SK-N-SH treated with all-trans-retinoic acid at 6 μM for 48 hours (cell line): ENCODE results near the gene RITA1.

Source experiments
- ATAC-seq: fragments of 200-7000 bp; cut with Tn5 transposase; 3 replicates; pipeline ENCODE4 v1.9.1; 2020; ENCODE audit warnings: mild to moderate bottlenecking, moderate library complexity
- ARNTL ChIP-seq: fragments of 450-650 bp; formaldehyde crosslinking; IDR thresholded peaks from 2 replicates; pipeline ENCODE4 v1.5.0; 2020; ENCODE audit warnings: low read depth, mild to moderate bottlenecking, moderate library complexity, borderline replicate concordance
- BACH2 ChIP-seq: fragments of 250-450 bp; sonication (Bioruptor Pico); IDR thresholded peaks from 2 replicates; pipeline ENCODE4 v1.9.0; 2021; ENCODE audit warnings: mild to moderate bottlenecking, borderline replicate concordance
- CREB5 ChIP-seq: fragments of 250-450 bp; sonication (Bioruptor Pico); IDR thresholded peaks from 2 replicates; pipeline ENCODE4 v1.5.1; 2020; ENCODE audit warnings: low read depth, mild to moderate bottlenecking, moderate library complexity
- CSDC2 ChIP-seq: fragments of 250-450 bp; sonication (Bioruptor Pico); IDR thresholded peaks from 2 replicates; pipeline ENCODE4 v1.5.0; 2020; ENCODE audit warnings: mild to moderate bottlenecking, moderate library complexity
- CSRNP3 ChIP-seq: fragments of 250-450 bp; sonication (Bioruptor Pico); IDR thresholded peaks from 2 replicates; pipeline ENCODE4 v1.5.1; 2021; ENCODE audit warnings: mild to moderate bottlenecking, moderate library complexity
- ESRRG ChIP-seq: fragments of 250-450 bp; sonication (Bioruptor Pico); IDR thresholded peaks from 2 replicates; pipeline ENCODE4 v1.6.1; 2021; ENCODE audit warnings: mild to moderate bottlenecking
- GLIS3 ChIP-seq: fragments of 250-450 bp; sonication (Bioruptor Pico); IDR thresholded peaks from 2 replicates; pipeline ENCODE4 v1.5.0; 2020; ENCODE audit warnings: mild to moderate bottlenecking, moderate library complexity
- ISL1 ChIP-seq: fragments of 250-450 bp; sonication (Bioruptor Pico); IDR thresholded peaks from 2 replicates; pipeline ENCODE4 v2.1.2; 2022; ENCODE audit warnings: mild to moderate bottlenecking, moderate library complexity
- PATZ1 ChIP-seq: fragments of 250-450 bp; sonication (Bioruptor Pico); IDR thresholded peaks from 2 replicates; pipeline ENCODE4 v1.8.0; 2020; ENCODE audit warnings: mild to moderate bottlenecking, moderate library complexity, borderline replicate concordance
- POU6F1 ChIP-seq: fragments of 250-450 bp; sonication (Bioruptor Pico); IDR thresholded peaks from 2 replicates; pipeline ENCODE4 v1.8.0; 2021; ENCODE audit warnings: low read depth, mild to moderate bottlenecking, moderate library complexity, borderline replicate concordance
- PPARA ChIP-seq: fragments of 250-450 bp; sonication (Bioruptor Pico); IDR thresholded peaks from 2 replicates; pipeline ENCODE4 v1.5.0; 2020; ENCODE audit warnings: mild to moderate bottlenecking, borderline replicate concordance
- RARB ChIP-seq: fragments of 250-450 bp; sonication (Bioruptor Pico); IDR thresholded peaks from 2 replicates; pipeline ENCODE4 v1.8.0; 2021; ENCODE audit warnings: mild to moderate bottlenecking, moderate library complexity
- SNAI2 ChIP-seq: fragments of 250-450 bp; sonication (Bioruptor Pico); IDR thresholded peaks from 2 replicates; pipeline ENCODE4 v1.5.0; 2020; ENCODE audit warnings: mild to moderate bottlenecking, moderate library complexity
- TSHZ2 ChIP-seq: fragments of 250-450 bp; sonication (Bioruptor Pico); IDR thresholded peaks from 2 replicates; pipeline ENCODE4 v1.5.0; 2020; ENCODE audit warnings: mild to moderate bottlenecking, moderate library complexity
- ZC3H10 ChIP-seq: fragments of 250-450 bp; sonication (Bioruptor Pico); IDR thresholded peaks from 2 replicates; pipeline ENCODE4 v1.5.1; 2021; ENCODE audit warnings: mild to moderate bottlenecking, moderate library complexity
- ZFP3 ChIP-seq: fragments of 250-450 bp; sonication (Bioruptor Pico); IDR thresholded peaks from 2 replicates; pipeline ENCODE4 v1.5.0; 2020; ENCODE audit warnings: mild to moderate bottlenecking, moderate library complexity
- ZFP30 ChIP-seq: fragments of 450-650 bp; formaldehyde crosslinking; IDR thresholded peaks from 2 replicates; pipeline ENCODE4 v1.5.0; 2022; ENCODE audit warnings: mild to moderate bottlenecking, moderate library complexity
- ZNF565 ChIP-seq: fragments of 450-650 bp; formaldehyde crosslinking; conservative IDR thresholded peaks from 2 replicates; pipeline ENCODE4 v1.5.0; 2020; ENCODE audit warnings: low read depth, mild to moderate bottlenecking, moderate library complexity
- ZNF70 ChIP-seq: fragments of 450-650 bp; formaldehyde crosslinking; IDR thresholded peaks from 2 replicates; pipeline ENCODE4 v1.5.0; 2020; ENCODE audit warnings: mild to moderate bottlenecking, moderate library complexity
- ZNF8 ChIP-seq: fragments of 450-650 bp; formaldehyde crosslinking; IDR thresholded peaks from 2 replicates; pipeline ENCODE4 v1.5.0; 2020; ENCODE audit warnings: mild to moderate bottlenecking, moderate library complexity

The RITA1 gene

GRCh38 chr12:113152196-113152834, 33.2 kb upstream of the RITA1 start (continued):
- TF ChIP-seq CSRNP3 = no peak
- TF ChIP-seq ESRRG (CRISPR knock-in tag) = no peak

GRCh38 chr12:113152835-113153814, 32.4 kb upstream of the RITA1 start:
- TF ChIP-seq PPARA (no peak), ZC3H10 (CRISPR knock-in tag) (no peak), ARNTL (CRISPR knock-in tag) (no peak)
- TF ChIP-seq, all 23 proteins: peak for 0
- peak; percentile 85 for ATAC-seq

GRCh38 chr12:113154351-113154973, 31.1 kb upstream of the RITA1 start:
- ATAC-seq = peak; percentile 25
- TF ChIP-seq ZNF8 (CRISPR knock-in tag) = no peak
- TF ChIP-seq RARB (CRISPR knock-in tag) = no peak
- TF ChIP-seq ARNTL (CRISPR knock-in tag) = no peak
- TF ChIP-seq ZC3H10 (CRISPR knock-in tag) = no peak
- TF ChIP-seq PPARA = no peak
- TF ChIP-seq CREB5 (CRISPR knock-in tag) = no peak
- no peak for TF ChIP-seq BACH2
- no peak for TF ChIP-seq CSRNP3
- TF ChIP-seq ISL1 = no peak
- no peak for TF ChIP-seq POU6F1 (CRISPR knock-in tag)
- TF ChIP-seq GLIS3 (CRISPR knock-in tag) = no peak
- TF ChIP-seq SNAI2 (CRISPR knock-in tag) = no peak
- no peak for TF ChIP-seq PATZ1 (CRISPR knock-in tag)
- TF ChIP-seq ZNF70 (CRISPR knock-in tag) = no peak
- no peak for TF ChIP-seq TSHZ2 (CRISPR knock-in tag)
- no peak for TF ChIP-seq ZNF565 (CRISPR knock-in tag)
- TF ChIP-seq CSDC2 (CRISPR knock-in tag) = no peak
- no peak for TF ChIP-seq ZFP3 (CRISPR knock-in tag)
- TF ChIP-seq ZFP30 (CRISPR knock-in tag) = no peak
